H9 (cell line): ENCODE data around the gene CD9. TPM values are rescaled to one million over a fixed set of nuclear protein-coding genes. Genes with fewer than 3 reads are reported as not detected.

Experiments used
- DNase-seq: peaks from one replicate; pipeline ENCODE4 v3.0.0-alpha.2; 2017
- H2AFZ ChIP-seq: one replicate; pipeline ENCODE4 v1.6.1; 2013; ENCODE audit warnings: mild to moderate bottlenecking, low read length, control low read depth, moderate library complexity
- H2AK5ac ChIP-seq: 2 replicates; pipeline ENCODE4 v1.6.1; 2013; ENCODE audit warnings: low read length, control low read depth, mixed read lengths; ENCODE audit not compliant: insufficient read length
- H2BK120ac ChIP-seq: one replicate; pipeline ENCODE4 v1.6.1; 2013; ENCODE audit warnings: low read depth, mild to moderate bottlenecking, low read length, control low read depth, inconsistent platforms; ENCODE audit not compliant: poor library complexity, severe bottlenecking
- H2BK12ac ChIP-seq: 2 replicates; pipeline ENCODE4 v1.6.1; 2013; ENCODE audit warnings: low read length, control low read depth, mixed read lengths, low read depth; ENCODE audit not compliant: insufficient read length
- H2BK15ac ChIP-seq: 2 replicates; pipeline ENCODE4 v1.6.1; 2013; ENCODE audit warnings: low read depth, low read length, control low read depth
- H2BK20ac ChIP-seq: one replicate; pipeline ENCODE4 v1.6.1; 2013; ENCODE audit warnings: low read depth, mild to moderate bottlenecking, low read length, control low read depth, inconsistent platforms; ENCODE audit not compliant: poor library complexity, severe bottlenecking
- H2BK5ac ChIP-seq: 2 replicates; pipeline ENCODE4 v1.6.1; 2013; ENCODE audit warnings: low read length, control low read depth, mixed read lengths; ENCODE audit not compliant: insufficient read length
- H3K14ac ChIP-seq: 2 replicates; pipeline ENCODE4 v1.6.1; 2013; ENCODE audit warnings: low read length, control low read depth; ENCODE audit not compliant: insufficient read depth
- H3K18ac ChIP-seq: 2 replicates; pipeline ENCODE4 v1.6.1; 2013; ENCODE audit warnings: low read depth, mild to moderate bottlenecking, mixed read lengths, low read length, control low read depth; ENCODE audit not compliant: insufficient read length
- H3K23ac ChIP-seq: 2 replicates; pipeline ENCODE4 v1.6.1; 2013; ENCODE audit warnings: low read length, control low read depth, mixed read lengths, low read depth; ENCODE audit not compliant: insufficient read length
- H3K23me2 ChIP-seq: 2 replicates; pipeline ENCODE4 v1.6.1; 2013; ENCODE audit warnings: low read depth, mild to moderate bottlenecking, mixed read lengths, low read length, control low read depth; ENCODE audit not compliant: insufficient read length, poor library complexity, severe bottlenecking
- H3K27ac ChIP-seq: 2 replicates; pipeline ENCODE4 v1.5.1; 2013; ENCODE audit warnings: low read length, control low read depth, mixed read lengths, low read depth; ENCODE audit not compliant: insufficient read length
- H3K27me3 ChIP-seq: 2 replicates; pipeline ENCODE4 v1.6.1; 2013; ENCODE audit warnings: low read length, control low read depth, inconsistent platforms; ENCODE audit not compliant: insufficient read depth
- H3K4ac ChIP-seq: 2 replicates; pipeline ENCODE4 v1.6.1; 2013; ENCODE audit warnings: low read depth, mild to moderate bottlenecking, control low read depth, inconsistent platforms, low read length, moderate library complexity
- H3K4me1 ChIP-seq: 2 replicates; pipeline ENCODE4 v1.6.1; 2013; ENCODE audit warnings: low read length, control low read depth, inconsistent platforms; ENCODE audit not compliant: insufficient read depth
- H3K4me2 ChIP-seq: 2 replicates; pipeline ENCODE4 v1.6.1; 2013; ENCODE audit warnings: low read length, control low read depth, mixed read lengths; ENCODE audit not compliant: insufficient read length, insufficient read depth
- H3K56ac ChIP-seq: 2 replicates; pipeline ENCODE4 v1.6.1; 2013; ENCODE audit warnings: low read depth, mild to moderate bottlenecking, mixed read lengths, low read length, control low read depth; ENCODE audit not compliant: insufficient read length
- H3K79me1 ChIP-seq: 2 replicates; pipeline ENCODE4 v1.6.1; 2013; ENCODE audit warnings: low read depth, mild to moderate bottlenecking, moderate library complexity, low read length, control low read depth, inconsistent platforms; ENCODE audit not compliant: insufficient read depth, poor library complexity, severe bottlenecking
- H3K79me2 ChIP-seq: 2 replicates; pipeline ENCODE4 v1.6.1; 2013; ENCODE audit warnings: low read length, control low read depth, inconsistent platforms; ENCODE audit not compliant: insufficient read depth
- H3K9ac ChIP-seq: 2 replicates; pipeline ENCODE4 v1.6.1; 2013; ENCODE audit warnings: low read length, control low read depth, mixed read lengths; ENCODE audit not compliant: insufficient read length; ENCODE audit errors: extremely low read depth
- H3K9me3 ChIP-seq: one replicate; pipeline ENCODE4 v1.6.1; 2013; ENCODE audit warnings: low read depth, low read length, inconsistent platforms; ENCODE audit not compliant: control insufficient read depth
- H3T11ph ChIP-seq: one replicate; pipeline ENCODE4 v1.6.1; 2013; ENCODE audit warnings: mild to moderate bottlenecking, low read length, control low read depth, inconsistent platforms
- H4K20me1 ChIP-seq: one replicate; pipeline ENCODE4 v1.6.1; 2013; ENCODE audit not compliant: control insufficient read depth, insufficient read length, insufficient read depth
- H4K5ac ChIP-seq: 2 replicates; pipeline ENCODE4 v1.6.1; 2013; ENCODE audit warnings: low read depth, mild to moderate bottlenecking, mixed read lengths, low read length, control low read depth; ENCODE audit not compliant: insufficient read length
- H4K8ac ChIP-seq: replicated peaks from 2 replicates; pipeline ENCODE4 v1.6.1; 2013; ENCODE audit warnings: low read length, control low read depth, mixed read lengths, low read depth; ENCODE audit not compliant: insufficient read length
- H4K91ac ChIP-seq: 2 replicates; pipeline ENCODE4 v1.6.1; 2013; ENCODE audit warnings: low read depth, mild to moderate bottlenecking, moderate library complexity, mixed read lengths, low read length, control low read depth; ENCODE audit not compliant: insufficient read length
- H3K27ac Mint-ChIP-seq, 3 experiments: 2 replicates in 2 of 3; 3 replicates in 1 of 3; pipeline ENCODE4 v1.8.0; 2020 to 2021; ENCODE audit warnings: mixed read lengths in 3 of 3, mild to moderate bottlenecking in 1 of 3, moderate library complexity in 1 of 3
- H3K27me3 Mint-ChIP-seq: 2 replicates; pipeline ENCODE4 v1.8.0; 2021; ENCODE audit warnings: low read depth, mild to moderate bottlenecking, moderate library complexity, mixed read lengths
- H3K36me3 Mint-ChIP-seq, 3 experiments: 2 replicates in 2 of 3; 3 replicates in 1 of 3; pipeline ENCODE4 v1.8.0; 2020 to 2021; ENCODE audit warnings: low read depth in 3 of 3, mixed read lengths in 3 of 3; ENCODE audit not compliant: insufficient read depth in 1 of 3
- H3K4me1 Mint-ChIP-seq, 2 experiments: 2 replicates each; pipeline ENCODE4 v1.8.0; 2020; ENCODE audit warnings: mixed read lengths in 2 of 2
- H3K4me3 Mint-ChIP-seq, 2 experiments: 2 replicates in 1 of 2; 3 replicates in 1 of 2; pipeline ENCODE4 v1.8.0; 2020 to 2021; ENCODE audit warnings: mild to moderate bottlenecking in 2 of 2, mixed read lengths in 2 of 2, moderate library complexity in 1 of 2
- H3K9me3 Mint-ChIP-seq, 2 experiments: 2 replicates in 1 of 2; 3 replicates in 1 of 2; pipeline ENCODE4 v1.8.0; 2020; ENCODE audit warnings: mild to moderate bottlenecking in 2 of 2, mixed read lengths in 2 of 2, moderate library complexity in 1 of 2
- WGBS: extraction: QIAGEN DNeasy Blood & Tissue Kit; methylation state at CpG from one replicate; pipeline ENCODE4 v1.1.7; 2013; ENCODE audit warnings: missing lambda C conversion rate, low lambda C conversion rate, mixed read lengths; ENCODE audit not compliant: insufficient read length; ENCODE audit errors: extremely low coverage; 5-methylcytosine and 5-hydroxymethylcytosine counted together
- total RNA-seq: library from RNA; stranded (reverse); gene quantifications from 2 replicates; pipeline ENCODE4 v1.2.1, GENCODE V29; 2021
- TF ChIP-seq, protein P1 (sequence below): fragments of 200-600 bp; sonication (generic); conservative IDR thresholded peaks from 3 replicates; pipeline ENCODE4 v1.8.0; 2021; ENCODE audit warnings: antibody characterized with exemption, mild to moderate bottlenecking

CD9 gene
- total RNA-seq, 1 experiment from 2014 or later: 132 TPM

DNA sequence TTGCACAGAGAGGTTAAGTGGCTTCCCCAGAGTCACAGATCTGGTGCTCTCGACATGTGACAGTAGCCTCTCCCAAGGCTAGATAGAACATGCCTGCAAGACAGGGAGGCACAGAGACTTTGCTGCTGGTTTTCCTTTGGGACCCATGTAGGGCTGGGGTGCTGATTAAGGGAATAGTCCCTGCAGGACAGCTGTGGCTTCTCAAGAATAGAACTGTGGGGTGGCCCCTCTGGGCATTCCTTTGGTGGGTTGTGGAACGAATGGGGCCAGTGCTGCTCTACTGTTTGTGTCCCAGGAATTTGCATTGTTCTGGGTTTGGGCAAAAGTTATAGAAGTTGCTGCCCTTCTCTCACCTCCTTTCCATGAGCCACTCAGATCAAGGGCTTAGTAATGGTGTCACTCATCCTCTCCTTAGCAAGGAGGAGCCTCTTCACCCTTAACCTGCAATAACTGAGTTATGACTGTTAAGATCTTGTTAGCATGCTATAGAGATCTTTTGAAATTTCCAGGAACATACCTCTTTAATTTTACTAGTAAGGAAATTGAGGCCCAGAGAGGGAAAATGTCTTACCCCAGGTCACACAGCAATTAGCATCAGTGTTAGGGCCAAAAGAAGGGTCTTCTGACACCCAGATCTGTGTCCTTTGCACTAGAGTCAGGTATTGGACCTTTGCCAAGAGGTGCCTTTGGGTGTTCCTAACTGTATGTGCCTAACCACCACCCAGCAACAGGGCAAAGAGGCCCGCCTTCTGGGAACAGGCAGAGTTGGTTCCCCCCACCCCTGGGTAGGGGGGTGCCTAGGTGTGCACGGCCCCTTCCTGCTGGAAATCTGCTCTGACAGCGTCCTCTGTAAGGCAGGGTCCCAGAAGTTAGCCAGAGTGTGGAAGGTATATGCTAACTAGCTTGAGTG, 31.4 kb downstream of the CD9 start:
- Histone ChIP-seq H4K5ac (no peak overlapping the region), H3K27me3 (no peaks in the 10 kb centered on the region), H3K56ac (no peak overlapping the region), H3K4me2 (no peak overlapping the region), H2AFZ (no peak overlapping the region), H3K79me2 (no peaks in the 10 kb centered on the region; the same call in 1 of the 2 replicates), H3K18ac (no peak overlapping the region), H2BK15ac (no peak overlapping the region), H3K79me1 (no peaks in the 10 kb centered on the region), H2BK120ac (no peak overlapping the region), H3T11ph (no peak overlapping the region), H3K14ac (no peak overlapping the region), H2BK20ac (no peak overlapping the region), H2BK12ac (no peak overlapping the region), H3K9me3 (no peaks in the 10 kb centered on the region), H3K23ac (no peak overlapping the region), H2AK5ac (no peak overlapping the region), H4K20me1 (no peaks in the 10 kb centered on the region), H4K91ac (no peak overlapping the region), H2BK5ac (no peak overlapping the region), H3K4me1 (no peaks in the 10 kb centered on the region), H3K4ac (no peak overlapping the region), H3K23me2 (no peaks in the 10 kb centered on the region), H3K27ac (no peak overlapping the region), H3K9ac (no peak overlapping the region), H4K8ac (no peak overlapping the region)
- Mint-ChIP-seq H3K27ac (peak overlapping the region in 2 of 3 experiments; percentile 65 to 96; a peak in 5 of 7 replicates), H3K9me3 (no peaks in the 10 kb centered on the region), H3K27me3 (no peaks in the 10 kb centered on the region), H3K4me3 (no peak overlapping the region), H3K4me1 (peaks cover 16 to 19% of the 10 kb centered on the region in 2 experiments), H3K36me3 (peaks cover 33 to 82% (median 54%) of the 10 kb centered on the region in 3 experiments)
- TF ChIP-seq, protein P1, sequence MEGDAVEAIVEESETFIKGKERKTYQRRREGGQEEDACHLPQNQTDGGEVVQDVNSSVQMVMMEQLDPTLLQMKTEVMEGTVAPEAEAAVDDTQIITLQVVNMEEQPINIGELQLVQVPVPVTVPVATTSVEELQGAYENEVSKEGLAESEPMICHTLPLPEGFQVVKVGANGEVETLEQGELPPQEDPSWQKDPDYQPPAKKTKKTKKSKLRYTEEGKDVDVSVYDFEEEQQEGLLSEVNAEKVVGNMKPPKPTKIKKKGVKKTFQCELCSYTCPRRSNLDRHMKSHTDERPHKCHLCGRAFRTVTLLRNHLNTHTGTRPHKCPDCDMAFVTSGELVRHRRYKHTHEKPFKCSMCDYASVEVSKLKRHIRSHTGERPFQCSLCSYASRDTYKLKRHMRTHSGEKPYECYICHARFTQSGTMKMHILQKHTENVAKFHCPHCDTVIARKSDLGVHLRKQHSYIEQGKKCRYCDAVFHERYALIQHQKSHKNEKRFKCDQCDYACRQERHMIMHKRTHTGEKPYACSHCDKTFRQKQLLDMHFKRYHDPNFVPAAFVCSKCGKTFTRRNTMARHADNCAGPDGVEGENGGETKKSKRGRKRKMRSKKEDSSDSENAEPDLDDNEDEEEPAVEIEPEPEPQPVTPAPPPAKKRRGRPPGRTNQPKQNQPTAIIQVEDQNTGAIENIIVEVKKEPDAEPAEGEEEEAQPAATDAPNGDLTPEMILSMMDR: no peak
- no CpG with 5 or more reads among the region's 5 CpGs for WGBS
- DNase-seq: no peak
